SK-N-MC (cell line): Measurements from ENCODE around the gene CDK5R1.

ENCODE experiments used
- EZH2 ChIP-seq: fragments of 200-600 bp; sonication (generic); IDR thresholded peaks from one replicate; pipeline ENCODE4 v1.6.1; 2017; ENCODE audit warnings: antibody characterized with exemption
- POLR2AphosphoS5 ChIP-seq: IDR thresholded peaks from 2 replicates; pipeline ENCODE4 v1.6.1; 2012; ENCODE audit warnings: mild to moderate bottlenecking, low read depth, low read length, borderline replicate concordance

DNA sequence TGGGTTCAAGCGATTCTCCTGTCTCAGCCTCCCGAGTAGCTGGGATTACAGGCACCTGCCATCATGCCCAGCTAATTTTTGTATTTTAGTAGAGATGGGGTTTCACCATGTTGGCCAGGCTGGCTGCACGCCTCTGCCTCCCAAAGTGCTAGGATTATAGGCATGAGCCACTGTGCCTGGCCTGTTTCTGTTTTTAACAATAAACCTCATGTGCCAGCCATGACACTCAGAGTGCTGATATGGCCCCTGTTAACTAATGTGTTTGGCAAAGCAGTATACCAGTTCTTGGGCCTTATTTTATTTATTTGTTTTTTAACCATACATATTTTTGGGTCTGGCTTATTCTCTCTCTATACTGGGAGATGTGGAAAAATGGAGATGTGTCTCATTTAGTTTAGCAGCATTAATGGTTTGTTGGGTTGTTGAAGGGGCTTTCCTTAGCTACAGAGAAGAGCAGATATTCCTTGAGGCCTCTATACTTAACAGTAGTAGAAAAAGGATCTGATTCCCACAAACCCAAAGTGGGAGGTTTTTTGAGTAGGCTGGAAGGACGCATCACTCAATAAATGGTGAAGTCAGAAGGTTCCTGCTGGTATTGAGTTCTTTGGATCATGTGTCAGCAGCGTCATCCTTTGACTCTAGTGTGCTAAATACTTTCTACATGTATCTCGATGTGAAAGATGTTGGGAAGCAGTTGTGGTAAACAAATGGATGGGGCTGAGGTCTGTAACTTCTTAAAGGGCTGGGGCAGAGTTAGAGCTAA is 16.2 kb upstream of the CDK5R1 start:
- TF ChIP-seq EZH2 (no peak), POLR2AphosphoS5 (no peak)
